Heart left ventricle (tissue), 13 donors: ENCODE measurements around the gene SYT12.

Experiments used
- POLR2A ChIP-seq, 2 donors: fragments of 450-650 bp; IDR thresholded peaks; one replicate each; pipeline ENCODE4 v1.6.1; 2017; ENCODE audit warnings: antibody characterized with exemption in 2 of 2, mild to moderate bottlenecking in 2 of 2, moderate library complexity in 2 of 2
- TF ChIP-seq, protein P1 (sequence below), 12 donors: fragments of 200-600 bp; sonication (generic) in 4 of 12; IDR thresholded peaks; one replicate each; pipeline versions ENCODE4 v1.5.0 to v1.8.0; 2018 to 2022; ENCODE audit warnings: antibody characterized with exemption in 12 of 12, mild to moderate bottlenecking in 5 of 12
- donor health status: ischemic (EF 13 %, LVEDD 7.1; RV severe dilation, severe dysfunction).
- donor health status: DM: no; HTN: yes; CAD: no.
- donor health status: DM: no; HTN: no; CAD: no.
- donor health status: ischemic (EF 25% LVEDD 6.9; RV normal size, moderate dysfunction).
- donor health status: ischemic (EF 25% LVEDD 5.7; RV mildly dilated, moderate dysfunction).
- donor health status: ischemic (EF 35%, LVEDD 5.7; RV mildly dilated, moderate dysfunction).
- donor health status: nonischemic (EF 11% LVEDD 7.7; RV severe dilation, severe dysfunction).
- donor health status: DM: yes; HTN: yes; CAD: no.
- donor health status: PGD.
- donor health status: ischemic (EF 29% LVEDD 5.4; RV normal size, mild dysfunction).
- donor health status: nonischemic (EF 23%, LVEDD 6.1; RV moderate dilation, normal function).

DNA sequence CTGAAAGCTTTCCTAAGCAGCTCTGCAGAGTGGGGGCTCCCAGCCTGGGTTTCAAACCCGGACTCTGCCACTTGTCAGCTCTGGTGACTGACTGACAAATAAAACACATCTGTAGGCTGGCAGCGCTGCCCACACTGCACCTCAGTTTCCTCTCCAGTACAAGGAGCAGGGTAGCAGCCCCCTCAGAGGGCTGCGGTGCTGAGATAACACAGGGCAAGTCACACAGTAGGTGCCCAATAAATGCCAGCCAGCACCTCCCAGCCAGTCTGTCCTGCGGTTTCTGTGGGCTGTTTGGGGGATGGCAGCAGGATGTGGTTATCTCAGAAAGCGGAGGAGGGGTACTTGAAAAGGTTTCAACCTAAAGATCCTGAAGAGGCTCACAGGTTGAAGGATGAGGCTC is 1.5 kb downstream of the SYT12 start:
- TF ChIP-seq, protein P1, sequence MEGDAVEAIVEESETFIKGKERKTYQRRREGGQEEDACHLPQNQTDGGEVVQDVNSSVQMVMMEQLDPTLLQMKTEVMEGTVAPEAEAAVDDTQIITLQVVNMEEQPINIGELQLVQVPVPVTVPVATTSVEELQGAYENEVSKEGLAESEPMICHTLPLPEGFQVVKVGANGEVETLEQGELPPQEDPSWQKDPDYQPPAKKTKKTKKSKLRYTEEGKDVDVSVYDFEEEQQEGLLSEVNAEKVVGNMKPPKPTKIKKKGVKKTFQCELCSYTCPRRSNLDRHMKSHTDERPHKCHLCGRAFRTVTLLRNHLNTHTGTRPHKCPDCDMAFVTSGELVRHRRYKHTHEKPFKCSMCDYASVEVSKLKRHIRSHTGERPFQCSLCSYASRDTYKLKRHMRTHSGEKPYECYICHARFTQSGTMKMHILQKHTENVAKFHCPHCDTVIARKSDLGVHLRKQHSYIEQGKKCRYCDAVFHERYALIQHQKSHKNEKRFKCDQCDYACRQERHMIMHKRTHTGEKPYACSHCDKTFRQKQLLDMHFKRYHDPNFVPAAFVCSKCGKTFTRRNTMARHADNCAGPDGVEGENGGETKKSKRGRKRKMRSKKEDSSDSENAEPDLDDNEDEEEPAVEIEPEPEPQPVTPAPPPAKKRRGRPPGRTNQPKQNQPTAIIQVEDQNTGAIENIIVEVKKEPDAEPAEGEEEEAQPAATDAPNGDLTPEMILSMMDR (IDR thresholded peaks at IDR 0.05) = no peak
- TF ChIP-seq POLR2A (IDR thresholded peaks at IDR 0.05) = no peak
